ENCODE measurements around the gene MKS1. TPM values are rescaled to one million over a fixed set of nuclear protein-coding genes. Genes with fewer than 3 reads are reported as not detected.
A peak's percentile ranks its signal among the peaks of the same experiment; 100 is the strongest.

MKS1 gene
- total RNA-seq, 1 donor: 8.6 TPM

GRCh38 chr17:58187063-58187462, 32.0 kb downstream of the MKS1 start:
- H3K4me3 ChIP-seq (ENCODE audit: low read depth, low read length): no peak overlapping the region
- TF ChIP-seq, protein P1, sequence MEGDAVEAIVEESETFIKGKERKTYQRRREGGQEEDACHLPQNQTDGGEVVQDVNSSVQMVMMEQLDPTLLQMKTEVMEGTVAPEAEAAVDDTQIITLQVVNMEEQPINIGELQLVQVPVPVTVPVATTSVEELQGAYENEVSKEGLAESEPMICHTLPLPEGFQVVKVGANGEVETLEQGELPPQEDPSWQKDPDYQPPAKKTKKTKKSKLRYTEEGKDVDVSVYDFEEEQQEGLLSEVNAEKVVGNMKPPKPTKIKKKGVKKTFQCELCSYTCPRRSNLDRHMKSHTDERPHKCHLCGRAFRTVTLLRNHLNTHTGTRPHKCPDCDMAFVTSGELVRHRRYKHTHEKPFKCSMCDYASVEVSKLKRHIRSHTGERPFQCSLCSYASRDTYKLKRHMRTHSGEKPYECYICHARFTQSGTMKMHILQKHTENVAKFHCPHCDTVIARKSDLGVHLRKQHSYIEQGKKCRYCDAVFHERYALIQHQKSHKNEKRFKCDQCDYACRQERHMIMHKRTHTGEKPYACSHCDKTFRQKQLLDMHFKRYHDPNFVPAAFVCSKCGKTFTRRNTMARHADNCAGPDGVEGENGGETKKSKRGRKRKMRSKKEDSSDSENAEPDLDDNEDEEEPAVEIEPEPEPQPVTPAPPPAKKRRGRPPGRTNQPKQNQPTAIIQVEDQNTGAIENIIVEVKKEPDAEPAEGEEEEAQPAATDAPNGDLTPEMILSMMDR (IDR thresholded peaks at IDR 0.05; ENCODE audit: insufficient read depth, low read depth, low read length): no peak
- DNase-seq (ENCODE audit: low read depth): no peak

- H3K4me3 ChIP-seq (ENCODE audit: low read depth, low read length): no peak overlapping the region
- DNase-seq (ENCODE audit: low read depth): no peak
- TF ChIP-seq, protein P1 (IDR thresholded peaks at IDR 0.05; ENCODE audit: insufficient read depth, low read depth, low read length): no peak
Measured at GRCh38 chr17:58186591-58186990, 32.5 kb downstream of the MKS1 start.

DNA sequence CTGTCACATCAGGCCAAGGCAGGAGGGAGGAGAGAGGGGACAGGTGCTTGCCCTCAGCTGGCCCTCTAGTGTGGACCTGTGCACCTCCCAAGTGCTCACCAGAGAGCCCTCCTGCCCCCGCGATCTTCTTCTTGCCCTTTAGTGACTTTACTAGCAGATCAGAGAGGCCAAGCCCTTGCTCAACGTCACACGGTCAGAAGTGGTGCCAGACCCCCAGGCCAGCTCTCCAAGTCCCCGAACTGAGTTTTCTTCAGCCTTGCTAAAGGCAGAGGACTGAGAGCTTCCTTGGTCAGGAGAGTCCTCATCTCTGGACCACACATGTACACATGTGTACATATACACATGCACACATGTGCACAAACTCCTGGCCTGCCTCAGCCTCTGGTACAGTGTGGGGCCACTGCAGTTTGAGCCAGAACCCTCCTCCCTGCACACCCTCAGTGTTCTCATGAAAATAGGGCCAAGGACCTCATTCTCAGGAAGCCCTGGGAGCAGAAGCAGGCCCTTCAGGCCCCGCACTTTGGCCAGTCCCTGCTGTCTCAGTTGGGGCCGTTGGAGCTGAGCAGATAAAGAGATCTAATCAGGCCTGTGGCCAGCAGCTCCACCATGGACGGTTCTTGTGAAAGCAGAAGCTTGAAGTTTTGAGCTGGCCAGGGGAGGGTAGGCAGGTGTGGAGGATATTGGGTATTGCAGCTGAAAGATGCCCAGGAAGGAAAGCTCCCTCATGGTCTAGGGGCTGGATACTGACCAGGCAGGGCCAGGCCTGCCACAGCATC, 33.9 kb downstream of the MKS1 start:
- no peak overlapping the region for H3K4me3 ChIP-seq (ENCODE audit: low read depth, low read length)
- DNase-seq (ENCODE audit: low read depth): no peak
- TF ChIP-seq, protein P1 (IDR thresholded peaks at IDR 0.05; ENCODE audit: insufficient read depth, low read depth, low read length): no peak

- TF ChIP-seq, protein P1 (IDR thresholded peaks at IDR 0.05; ENCODE audit: insufficient read depth, low read depth, low read length): no peak
- H3K4me3 ChIP-seq (ENCODE audit: low read depth, low read length): no peak overlapping the region
- DNase-seq (ENCODE audit: low read depth): peak; percentile 6
Measured at GRCh38 chr17:58184308-58184985, 34.6 kb downstream of the MKS1 start.

DNA sequence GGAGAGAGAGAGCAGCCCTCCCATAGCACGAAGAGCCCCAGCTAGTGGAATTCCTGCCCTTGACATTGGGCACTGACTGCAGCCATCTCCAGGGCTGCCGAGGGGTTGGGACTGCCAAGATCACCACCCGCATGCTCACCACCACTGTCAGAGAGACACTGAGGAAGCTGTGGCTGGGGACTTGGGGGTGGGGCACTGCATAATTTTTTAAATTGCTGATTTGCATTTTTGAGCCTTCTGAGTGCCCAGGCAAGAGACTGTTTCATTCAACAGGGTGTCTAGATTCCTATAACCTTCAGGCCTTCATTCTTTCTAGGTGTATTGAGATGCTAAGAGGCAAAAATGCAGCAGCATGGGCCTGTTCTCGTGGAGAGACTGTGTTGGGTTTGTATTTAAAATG, 35.5 kb downstream of the MKS1 start:
- no peak overlapping the region for H3K4me3 ChIP-seq (ENCODE audit: low read depth, low read length)
- no peak for DNase-seq (ENCODE audit: low read depth)
- TF ChIP-seq, protein P1 (IDR thresholded peaks at IDR 0.05; ENCODE audit: insufficient read depth, low read depth, low read length): no peak

- DNase-seq (ENCODE audit: low read depth): no peak
- TF ChIP-seq, protein P1 (IDR thresholded peaks at IDR 0.05; ENCODE audit: insufficient read depth, low read depth, low read length): no peak
Measured at GRCh38 chr17:58181796-58182195, 37.3 kb downstream of the MKS1 start.

More at GRCh38 chr17:58181796-58182195, 37.3 kb downstream of the MKS1 start:
- H3K4me3 ChIP-seq (ENCODE audit: low read depth, low read length): no peak overlapping the region
